H1 (cell line): ENCODE data around the gene CDK8. TPM values are rescaled to one million over a fixed set of nuclear protein-coding genes. Genes with fewer than 3 reads are reported as not detected.

Experiments
- CTCF ChIA-PET: fragments of 300-600 bp; sonication (Branson Sonifier 250); formaldehyde crosslinking; loops from one replicate; lab custom pipeline; 2021; ENCODE audit not compliant: partially characterized antibody; lab: Charles Lee
- POLR2A ChIA-PET: fragments of 300-600 bp; sonication (Branson Sonifier 250); formaldehyde crosslinking; loops from one replicate; lab custom pipeline; 2021; ENCODE audit warnings: inconsistent platforms; ENCODE audit not compliant: partially characterized antibody; lab: Charles Lee
- DNase-seq, 2 experiments: peaks; one replicate each; pipeline versions ENCODE4 v3.0.0 to v3.0.0-alpha.2; 2010 to 2022; ENCODE audit warnings: low spot score in 2 of 2, low read depth in 1 of 2, mixed read lengths in 1 of 2
- FAIRE-seq: peaks from 2 replicates; lab custom pipeline; 2011; peaks lifted over from hg19 to GRCh38; lab: Jason Lieb, UNC
- H2AFZ ChIP-seq: 2 replicates; pipeline ENCODE4 v1.8.1; 2012; ENCODE audit warnings: low read length, inconsistent platforms
- H2AK5ac ChIP-seq: 2 replicates; pipeline ENCODE4 v1.6.1; 2013; ENCODE audit warnings: low read depth, low read length
- H2BK120ac ChIP-seq: replicated peaks from 2 replicates; pipeline ENCODE3; 2013; ENCODE audit warnings: low read depth, low read length, inconsistent platforms
- H2BK12ac ChIP-seq: 2 replicates; pipeline ENCODE4 v1.6.1; 2013; ENCODE audit warnings: low read depth, low read length
- H2BK15ac ChIP-seq: 2 replicates; pipeline ENCODE4 v1.6.1; 2013; ENCODE audit warnings: low read length
- H2BK20ac ChIP-seq: 2 replicates; pipeline ENCODE4 v1.6.1; 2013; ENCODE audit warnings: low read length
- H2BK5ac ChIP-seq: 2 replicates; pipeline ENCODE4 v1.6.1; 2013; ENCODE audit warnings: low read depth, low read length
- H3K14ac ChIP-seq: 2 replicates; pipeline ENCODE4 v1.6.1; 2013; ENCODE audit warnings: inconsistent platforms; ENCODE audit not compliant: insufficient read length
- H3K18ac ChIP-seq: 2 replicates; pipeline ENCODE4 v1.6.1; 2013; ENCODE audit warnings: low read length; ENCODE audit errors: extremely low read depth
- H3K23ac ChIP-seq: 2 replicates; pipeline ENCODE4 v1.6.1; 2013; ENCODE audit warnings: inconsistent platforms; ENCODE audit not compliant: insufficient read length
- H3K23me2 ChIP-seq: 2 replicates; pipeline ENCODE4 v1.6.1; 2013; ENCODE audit warnings: low read depth, low read length
- H3K27ac ChIP-seq: 2 replicates; pipeline ENCODE4 v1.6.1; 2011; ENCODE audit warnings: low read depth, low read length, inconsistent platforms
- H3K27me3 ChIP-seq, 4 experiments: replicated peaks in 1 of 4; 1 replicate in 1 of 4; 2 replicates in 3 of 4; pipeline versions ENCODE4 v1.6.1 to v1.8.1; 2011 to 2013; ENCODE audit warnings: low read length in 3 of 4, mild to moderate bottlenecking in 3 of 4, inconsistent platforms in 2 of 4, mixed read lengths in 2 of 4, moderate library complexity in 1 of 4; ENCODE audit not compliant: control insufficient read depth in 3 of 4, insufficient read depth in 3 of 4; ENCODE audit errors: extremely low read depth in 1 of 4
- H3K36me3 ChIP-seq, 4 experiments: 2 replicates each; pipeline versions ENCODE4 v1.6.1 to v1.8.1; 2011 to 2013; ENCODE audit warnings: mild to moderate bottlenecking in 4 of 4, low read length in 3 of 4, moderate library complexity in 2 of 4, control low read depth in 1 of 4, inconsistent platforms in 1 of 4; ENCODE audit not compliant: insufficient read depth in 4 of 4, control insufficient read depth in 2 of 4
- H3K4ac ChIP-seq: replicated peaks from 2 replicates; pipeline ENCODE3; 2013; ENCODE audit warnings: low read length, low read depth, mixed read lengths, inconsistent platforms; ENCODE audit not compliant: insufficient read length
- H3K4me1 ChIP-seq, 4 experiments: replicated peaks in 1 of 4; 1 replicate in 1 of 4; 2 replicates in 3 of 4; pipeline versions ENCODE4 v1.6.1 to v1.8.1; 2011 to 2013; ENCODE audit warnings: low read length in 3 of 4, inconsistent platforms in 2 of 4, mixed read lengths in 1 of 4; ENCODE audit not compliant: insufficient read depth in 4 of 4, control insufficient read depth in 3 of 4
- H3K4me2 ChIP-seq, 2 experiments: 2 replicates each; pipeline versions ENCODE4 v1.6.1 to v1.8.1; 2011 to 2013; ENCODE audit warnings: low read depth in 2 of 2, low read length in 2 of 2, control low read depth in 1 of 2, inconsistent platforms in 1 of 2, mild to moderate bottlenecking in 1 of 2; ENCODE audit not compliant: insufficient read depth in 1 of 2
- H3K4me3 ChIP-seq, 4 experiments: fragments of 200-600, 300-600 bp in 1 of 4; sonication (generic), shearing (Covaris generic), sonication (Bioruptor Twin) in 1 of 4; 2 replicates each; pipeline versions ENCODE4 v1.5.1 to v1.8.1; 2011 to 2016; ENCODE audit warnings: low read length in 4 of 4, low read depth in 3 of 4, control low read depth in 2 of 4, inconsistent platforms in 2 of 4, mild to moderate bottlenecking in 2 of 4, mixed read lengths in 1 of 4, moderate library complexity in 1 of 4; ENCODE audit not compliant: insufficient read depth in 2 of 4; ENCODE audit errors: extremely low read depth in 1 of 4
- H3K56ac ChIP-seq: replicated peaks from 2 replicates; pipeline ENCODE3; 2013; ENCODE audit warnings: low read depth, mild to moderate bottlenecking, mixed read lengths, low read length, inconsistent platforms; ENCODE audit not compliant: insufficient read length
- H3K79me1 ChIP-seq: 2 replicates; pipeline ENCODE4 v1.6.1; 2013; ENCODE audit warnings: low read depth, low read length, control low read depth
- H3K79me2 ChIP-seq, 2 experiments: 2 replicates each; pipeline versions ENCODE4 v1.6.1 to v1.8.1; 2012 to 2013; ENCODE audit warnings: low read length in 2 of 2, mild to moderate bottlenecking in 2 of 2, inconsistent platforms in 1 of 2; ENCODE audit not compliant: insufficient read depth in 2 of 2, control insufficient read depth in 1 of 2
- H3K9ac ChIP-seq, 4 experiments: replicated peaks in 1 of 4; 1 replicate in 1 of 4; 2 replicates in 3 of 4; pipeline versions ENCODE4 v1.6.1 to v1.8.1; 2011 to 2013; ENCODE audit warnings: low read depth in 3 of 4, low read length in 3 of 4, control low read depth in 2 of 4, mild to moderate bottlenecking in 2 of 4, moderate library complexity in 2 of 4, inconsistent platforms in 1 of 4; ENCODE audit errors: extremely low read depth in 1 of 4
- H3K9me3 ChIP-seq, 2 experiments: 2 replicates each; pipeline versions ENCODE4 v1.6.1 to v1.8.1; 2012 to 2013; ENCODE audit warnings: mild to moderate bottlenecking in 2 of 2, moderate library complexity in 2 of 2, control low read depth in 1 of 2, inconsistent platforms in 1 of 2, low read depth in 1 of 2, low read length in 1 of 2, mixed read lengths in 1 of 2; ENCODE audit not compliant: insufficient read depth in 2 of 2
- H4K20me1 ChIP-seq, 2 experiments: replicated peaks in 1 of 2; 2 replicates each; pipeline versions ENCODE3 to v1.8.1; 2011 to 2013; ENCODE audit warnings: inconsistent platforms in 2 of 2, low read length in 2 of 2, mild to moderate bottlenecking in 1 of 2; ENCODE audit not compliant: insufficient read depth in 2 of 2, control insufficient read depth in 1 of 2
- H4K5ac ChIP-seq: 2 replicates; pipeline ENCODE4 v1.6.1; 2013; ENCODE audit warnings: low read length, low read depth, mixed read lengths, inconsistent platforms; ENCODE audit not compliant: insufficient read length
- H4K8ac ChIP-seq: 2 replicates; pipeline ENCODE4 v1.8.0; 2013; ENCODE audit warnings: mild to moderate bottlenecking, moderate library complexity, low read length, inconsistent platforms; ENCODE audit not compliant: insufficient read depth; ENCODE audit errors: extremely low read depth
- H4K91ac ChIP-seq: replicated peaks from 2 replicates; pipeline ENCODE3; 2013; ENCODE audit warnings: low read length, mixed read lengths, inconsistent platforms; ENCODE audit not compliant: insufficient read length
- CBX5 ChIP-seq: fragments of 300-800, 300-1000 bp; sonication (generic); IDR thresholded peaks from 2 replicates; pipeline ENCODE4 v1.7.1; 2016; ENCODE audit warnings: antibody characterized with exemption, low read length, low read depth
- CHD2 ChIP-seq: IDR thresholded peaks from 2 replicates; pipeline ENCODE4 v1.6.1; 2012; ENCODE audit warnings: low read length, improper control_type of control experiment
- CTBP2 ChIP-seq: IDR thresholded peaks from 2 replicates; pipeline ENCODE4 v1.7.0; 2011; ENCODE audit warnings: borderline replicate concordance, mild to moderate bottlenecking, moderate library complexity, mixed read lengths, low read length; ENCODE audit not compliant: insufficient read depth, insufficient read length
- KDM4A ChIP-seq: IDR thresholded peaks from one replicate; pipeline ENCODE4 v1.7.1; 2012; ENCODE audit warnings: low read depth, mild to moderate bottlenecking, moderate library complexity, low read length, inconsistent platforms; ENCODE audit not compliant: severe bottlenecking
- PHF8 ChIP-seq: fragments of 200-600 bp; sonication (generic); conservative IDR thresholded peaks from 2 replicates; pipeline ENCODE4 v1.7.1; 2012; ENCODE audit warnings: low read depth, mild to moderate bottlenecking, inconsistent platforms, low read length, moderate library complexity
- POU5F1 ChIP-seq: IDR thresholded peaks from 2 replicates; pipeline ENCODE4 v1.6.1; 2011; ENCODE audit warnings: low read depth, mild to moderate bottlenecking, low read length, moderate library complexity
- RBBP5 ChIP-seq: IDR thresholded peaks from 2 replicates; pipeline ENCODE4 v1.7.1; 2012; ENCODE audit warnings: low read depth, mild to moderate bottlenecking, inconsistent platforms, low read length, moderate library complexity, borderline replicate concordance
- SP4 ChIP-seq: IDR thresholded peaks from 2 replicates; pipeline ENCODE4 v1.6.1; 2012; ENCODE audit warnings: low read length, inconsistent platforms
- TBP ChIP-seq: IDR thresholded peaks from 2 replicates; pipeline ENCODE4 v1.6.1; 2011; ENCODE audit warnings: low read depth, low read length, improper control_type of control experiment
- WGBS, 2 experiments: shearing (Covaris generic) in 1 of 2; methylation state at CpG; one replicate each; pipeline versions ENCODE4 v1.1.6 to v1.1.7; 2013 to 2015; ENCODE audit warnings: low lambda C conversion rate in 2 of 2, mixed read lengths in 2 of 2, inconsistent platforms in 1 of 2, low coverage in 1 of 2, missing lambda C conversion rate in 1 of 2; ENCODE audit not compliant: insufficient replicate concordance in 2 of 2, insufficient coverage in 1 of 2, insufficient read length in 1 of 2; ENCODE audit errors: extremely low coverage in 1 of 2, missing lambda C conversion rate in 1 of 2; 5-methylcytosine and 5-hydroxymethylcytosine counted together
- polyA plus RNA-seq, 7 experiments: library from polyadenylated mRNA; depleted of rRNA in 3 of 7; stranded (reverse) in 5 of 7; unstranded in 2 of 7; fragments of >200 nt in 5 of 7; fragments of 200-250 nt in 2 of 7; gene quantifications; 1 replicate in 5 of 7; 2 replicates in 1 of 7; 4 replicates in 1 of 7; pipeline versions ENCODE4 v1.2.1 to v1.2.3, GENCODE V29; 2011 to 2013; ENCODE audit warnings: missing spikeins in 2 of 7, mixed read lengths in 2 of 7
- total RNA-seq: library from RNA; stranded (reverse); fragmentation: NEBNext Ultra II Directional; extraction: Animal tissue kit (Norgen Biotek cat#: 25700); gene quantifications from 2 replicates; pipeline ENCODE4 v1.2.1, GENCODE V29; 2021
- TF ChIP-seq, protein P1 (sequence below): IDR thresholded peaks from 2 replicates; pipeline ENCODE4 v1.6.1; 2012; ENCODE audit warnings: inconsistent platforms
- TF ChIP-seq, protein P2 (sequence below), 3 experiments: IDR thresholded peaks; 1 replicate in 2 of 3; 2 replicates in 1 of 3; pipeline versions ENCODE4 v1.5.1 to v1.6.1; 2011; ENCODE audit warnings: low read length in 3 of 3, mild to moderate bottlenecking in 3 of 3, inconsistent platforms in 2 of 3, low read depth in 1 of 3, moderate library complexity in 1 of 3; ENCODE audit not compliant: insufficient read depth in 1 of 3; ENCODE audit errors: control extremely low read depth in 1 of 3

Gene CDK8
- total and polyA plus RNA-seq, 2 of the 8 experiments (the other 6 are each of a cell fraction or from before 2014, with no cell fraction given) = 22.1 to 25.6 TPM

DNA sequence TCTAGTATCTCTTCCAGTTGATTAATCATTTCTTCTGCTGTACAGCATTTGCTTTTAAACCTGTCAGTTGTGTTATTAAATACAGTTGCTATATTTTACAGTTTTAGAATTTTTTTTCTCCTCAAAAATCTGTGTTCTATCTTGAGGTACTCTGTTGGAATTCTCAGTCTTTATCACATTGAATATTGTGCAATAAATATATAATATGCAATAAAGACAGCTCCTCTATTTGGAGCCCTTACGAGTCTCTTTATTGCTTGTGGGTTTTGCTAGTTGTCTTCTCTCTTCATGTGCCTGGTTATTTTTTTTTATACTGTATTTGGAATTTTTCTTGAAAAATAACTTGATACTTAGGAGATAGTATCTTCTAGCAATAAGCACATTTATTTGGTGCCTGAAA, 51.7 kb downstream of the CDK8 start:
- Histone ChIP-seq H3K4me1 (no peaks in the 10 kb centered on the region), H3K79me1 (peaks cover 10% of the 10 kb centered on the region), H4K91ac (no peak overlapping the region), H2AFZ (no peak overlapping the region), H2BK12ac (no peak overlapping the region), H3K27me3 (no peaks in the 10 kb centered on the region), H3K18ac (no peak overlapping the region), H3K23me2 (no peaks in the 10 kb centered on the region), H4K5ac (no peak overlapping the region), H2BK15ac (no peak overlapping the region), H3K4me2 (no peak overlapping the region), H2BK120ac (no peak overlapping the region), H3K9ac (no peak overlapping the region), H3K4ac (no peak overlapping the region), H2BK20ac (no peak overlapping the region), H2BK5ac (no peak overlapping the region), H3K9me3 (no peaks in the 10 kb centered on the region), H2AK5ac (no peak overlapping the region), H4K20me1 (peaks cover 0 to 8% of the 10 kb centered on the region in 2 experiments), H4K8ac (no peak overlapping the region), H3K56ac (no peak overlapping the region), H3K4me3 (no peak overlapping the region), H3K23ac (no peak overlapping the region), H3K79me2 (peaks cover 4 to 92% of the 10 kb centered on the region in 2 experiments; a peak in 3 of 4 replicates), H3K14ac (no peak overlapping the region), H3K36me3 (no peaks in the 10 kb centered on the region), H3K27ac (no peak overlapping the region)
- ChIA-PET CTCF (no interaction called here), POLR2A (no interaction called here)
- DNase-seq = no peak
- no peak for FAIRE-seq
- 82% methylated on average over 1 of the region's 1 CpG; no CpG with 5 or more reads in 1 of the 2 experiments for WGBS, 2 experiments
- no peak for TF ChIP-seq POU5F1
- TF ChIP-seq, protein P1, sequence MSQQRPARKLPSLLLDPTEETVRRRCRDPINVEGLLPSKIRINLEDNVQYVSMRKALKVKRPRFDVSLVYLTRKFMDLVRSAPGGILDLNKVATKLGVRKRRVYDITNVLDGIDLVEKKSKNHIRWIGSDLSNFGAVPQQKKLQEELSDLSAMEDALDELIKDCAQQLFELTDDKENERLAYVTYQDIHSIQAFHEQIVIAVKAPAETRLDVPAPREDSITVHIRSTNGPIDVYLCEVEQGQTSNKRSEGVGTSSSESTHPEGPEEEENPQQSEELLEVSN = no peak
- TF ChIP-seq CHD2 = no peak
- no peak for TF ChIP-seq CBX5
- TF ChIP-seq SP4 = no peak
- TF ChIP-seq RBBP5 = no peak
- no peak for TF ChIP-seq CTBP2
- TF ChIP-seq, protein P2, sequence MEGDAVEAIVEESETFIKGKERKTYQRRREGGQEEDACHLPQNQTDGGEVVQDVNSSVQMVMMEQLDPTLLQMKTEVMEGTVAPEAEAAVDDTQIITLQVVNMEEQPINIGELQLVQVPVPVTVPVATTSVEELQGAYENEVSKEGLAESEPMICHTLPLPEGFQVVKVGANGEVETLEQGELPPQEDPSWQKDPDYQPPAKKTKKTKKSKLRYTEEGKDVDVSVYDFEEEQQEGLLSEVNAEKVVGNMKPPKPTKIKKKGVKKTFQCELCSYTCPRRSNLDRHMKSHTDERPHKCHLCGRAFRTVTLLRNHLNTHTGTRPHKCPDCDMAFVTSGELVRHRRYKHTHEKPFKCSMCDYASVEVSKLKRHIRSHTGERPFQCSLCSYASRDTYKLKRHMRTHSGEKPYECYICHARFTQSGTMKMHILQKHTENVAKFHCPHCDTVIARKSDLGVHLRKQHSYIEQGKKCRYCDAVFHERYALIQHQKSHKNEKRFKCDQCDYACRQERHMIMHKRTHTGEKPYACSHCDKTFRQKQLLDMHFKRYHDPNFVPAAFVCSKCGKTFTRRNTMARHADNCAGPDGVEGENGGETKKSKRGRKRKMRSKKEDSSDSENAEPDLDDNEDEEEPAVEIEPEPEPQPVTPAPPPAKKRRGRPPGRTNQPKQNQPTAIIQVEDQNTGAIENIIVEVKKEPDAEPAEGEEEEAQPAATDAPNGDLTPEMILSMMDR (IDR thresholded peaks at IDR 0.05; ENCODE audit: control extremely low read depth in 1 of 3, insufficient read depth in 1 of 3, low read depth in 1 of 3, low read length in 3 of 3) = no peak
- no peak for TF ChIP-seq TBP
- TF ChIP-seq PHF8 = no peak
- TF ChIP-seq KDM4A = no peak
